NCI-H510A (cell line): ENCODE measurements around the gene MPDU1.

ENCODE experiments used
- DNase-seq: peaks from one replicate; lab custom pipeline; 2025; lab: John Stamatoyannopoulos, UW

Gene MPDU1

DNA sequence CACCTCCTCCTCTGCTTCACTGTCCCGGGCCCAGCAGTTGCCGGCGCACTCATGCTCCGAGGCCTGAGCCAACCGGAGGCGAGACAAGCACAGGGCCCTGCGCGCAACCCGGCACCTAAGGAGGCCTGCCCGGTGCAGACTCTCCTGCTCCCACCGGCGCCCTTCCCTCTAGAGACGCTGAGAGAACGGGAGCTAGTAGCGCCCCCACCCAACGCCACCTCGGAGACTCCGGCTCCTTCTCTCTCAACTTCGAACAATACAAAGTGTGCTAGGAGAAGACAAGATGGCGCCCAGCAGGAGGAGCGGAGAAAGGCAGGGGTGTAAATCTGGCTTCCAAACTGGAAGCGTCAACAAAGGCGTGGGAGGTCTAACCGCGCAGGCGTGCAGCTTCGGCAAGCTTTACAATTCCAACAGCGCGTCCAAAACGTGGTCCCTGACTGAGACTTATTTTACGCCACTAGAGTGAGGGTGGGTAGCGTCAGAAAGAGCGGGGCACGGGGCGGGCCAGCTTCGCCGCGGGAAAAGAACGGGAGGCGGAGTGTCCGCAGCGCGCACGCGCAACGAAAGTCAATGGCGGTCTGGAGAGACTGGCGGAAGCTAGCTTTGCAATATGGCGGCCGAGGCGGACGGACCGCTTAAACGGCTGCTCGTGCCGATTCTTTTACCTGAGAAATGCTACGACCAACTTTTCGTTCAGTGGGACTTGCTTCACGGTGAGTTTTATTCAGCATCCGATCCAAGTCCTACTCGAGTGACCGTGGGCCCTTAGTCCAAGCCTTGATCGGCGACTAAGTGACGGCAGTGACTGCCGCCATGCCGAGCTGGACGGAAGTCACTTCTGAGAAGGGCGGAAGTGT, at the start of gene MPDU1:
MPDU1 (plus strand) TSS at position 600 of the 857 bp plus-strand sequence; CDS start at position 611, 11 bp downstream.
- DNase-seq, result peak; percentile 93

DNA sequence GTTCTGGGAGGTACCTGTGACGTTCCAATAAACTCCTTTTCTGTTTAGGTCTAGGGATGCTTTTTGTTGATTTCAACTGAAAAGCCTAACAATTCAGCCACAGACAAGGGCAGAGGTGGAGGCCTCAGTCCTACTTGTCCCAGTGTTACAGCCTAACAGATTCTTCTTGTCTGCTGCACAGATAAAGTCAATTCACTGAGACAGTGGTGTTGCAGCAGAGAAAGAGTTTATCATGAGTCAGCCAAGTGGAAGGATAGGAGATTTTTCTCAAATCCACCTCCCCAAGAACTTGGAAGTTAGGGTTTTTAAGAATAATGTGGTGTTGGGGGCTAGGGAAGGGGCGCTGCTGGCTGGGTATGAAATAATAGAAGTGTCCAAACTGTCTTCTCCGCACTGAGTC, 45.6 kb upstream of the MPDU1 start:
- no peak for DNase-seq

DNA sequence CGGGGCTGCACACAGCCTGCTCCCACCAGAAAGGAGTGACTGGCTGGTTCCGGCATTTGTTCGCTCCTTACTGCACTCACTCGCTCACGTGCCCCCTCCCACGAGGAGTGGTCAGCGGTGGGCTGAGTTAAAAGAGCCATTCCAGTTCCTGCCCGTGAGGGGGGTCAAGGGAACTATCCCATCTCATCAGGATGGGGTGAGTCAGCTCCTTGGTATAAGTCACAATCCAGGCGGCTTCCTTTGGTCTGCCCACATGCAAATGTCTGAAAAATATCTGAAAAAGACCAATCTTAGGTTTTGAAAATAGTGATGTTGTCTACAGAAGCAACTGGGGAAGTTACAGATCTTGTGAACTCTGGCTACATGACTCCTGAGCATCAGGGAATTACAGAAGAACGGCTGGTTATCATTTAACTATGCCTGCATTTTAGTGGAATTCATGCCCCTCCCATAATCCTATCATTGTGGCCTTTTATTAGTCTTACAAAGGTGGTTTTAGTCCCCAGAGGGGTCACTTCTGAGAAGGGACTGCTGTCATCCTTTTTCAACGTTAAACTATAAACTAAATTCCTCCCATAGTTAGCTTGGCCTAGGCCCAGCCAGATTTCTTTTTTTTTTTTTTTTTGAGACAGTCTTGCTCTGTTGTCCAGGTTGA, 44.6 kb upstream of the MPDU1 start:
- no peak for DNase-seq

DNA sequence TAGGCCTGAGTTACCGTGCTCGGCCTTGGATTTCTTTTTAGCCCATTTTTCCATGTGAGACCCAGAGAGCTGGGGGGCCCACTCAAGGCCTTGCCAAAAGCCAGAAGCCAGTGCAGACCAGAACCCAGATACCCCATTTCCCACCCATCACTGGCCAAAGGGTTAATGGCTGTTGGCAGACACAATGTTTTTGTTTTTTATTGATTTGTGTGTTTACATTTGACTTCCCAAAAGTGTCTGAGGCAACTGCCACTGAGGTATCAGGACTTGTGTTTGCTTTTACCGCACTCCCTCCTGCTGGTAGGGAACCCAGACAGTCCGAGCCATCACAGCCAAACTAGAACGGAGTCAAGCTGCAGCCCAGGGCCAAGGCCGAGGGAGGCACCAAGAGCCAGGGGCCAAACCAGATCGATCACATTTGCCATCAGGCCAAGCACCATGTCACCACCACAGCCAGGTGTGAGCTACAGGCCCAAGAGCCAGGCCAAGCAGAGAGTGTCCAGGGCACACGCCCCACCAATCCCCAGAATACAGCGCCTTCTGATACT, 42.5 kb upstream of the MPDU1 start:
- DNase-seq, result no peak

DNA sequence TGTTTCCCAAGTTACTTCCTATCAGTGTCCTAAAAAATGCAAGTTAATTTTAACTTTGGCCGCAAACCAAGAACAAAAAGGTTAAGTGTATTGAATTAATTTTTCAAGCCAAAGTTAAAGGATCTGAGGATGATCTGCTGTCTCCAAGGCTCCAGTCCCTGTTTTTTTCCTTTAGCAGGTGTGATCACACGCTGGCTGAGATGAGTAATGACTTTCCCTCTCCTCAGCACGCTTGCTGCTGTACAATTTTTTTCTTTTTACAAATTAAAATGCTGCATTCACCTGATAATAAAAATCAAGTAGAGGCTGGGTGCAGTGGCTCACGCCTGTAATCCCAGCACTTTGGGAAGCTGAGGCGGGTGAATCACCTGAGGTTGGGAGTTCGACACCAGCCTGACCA, 38.7 kb upstream of the MPDU1 start:
- DNase-seq, result no peak

DNA sequence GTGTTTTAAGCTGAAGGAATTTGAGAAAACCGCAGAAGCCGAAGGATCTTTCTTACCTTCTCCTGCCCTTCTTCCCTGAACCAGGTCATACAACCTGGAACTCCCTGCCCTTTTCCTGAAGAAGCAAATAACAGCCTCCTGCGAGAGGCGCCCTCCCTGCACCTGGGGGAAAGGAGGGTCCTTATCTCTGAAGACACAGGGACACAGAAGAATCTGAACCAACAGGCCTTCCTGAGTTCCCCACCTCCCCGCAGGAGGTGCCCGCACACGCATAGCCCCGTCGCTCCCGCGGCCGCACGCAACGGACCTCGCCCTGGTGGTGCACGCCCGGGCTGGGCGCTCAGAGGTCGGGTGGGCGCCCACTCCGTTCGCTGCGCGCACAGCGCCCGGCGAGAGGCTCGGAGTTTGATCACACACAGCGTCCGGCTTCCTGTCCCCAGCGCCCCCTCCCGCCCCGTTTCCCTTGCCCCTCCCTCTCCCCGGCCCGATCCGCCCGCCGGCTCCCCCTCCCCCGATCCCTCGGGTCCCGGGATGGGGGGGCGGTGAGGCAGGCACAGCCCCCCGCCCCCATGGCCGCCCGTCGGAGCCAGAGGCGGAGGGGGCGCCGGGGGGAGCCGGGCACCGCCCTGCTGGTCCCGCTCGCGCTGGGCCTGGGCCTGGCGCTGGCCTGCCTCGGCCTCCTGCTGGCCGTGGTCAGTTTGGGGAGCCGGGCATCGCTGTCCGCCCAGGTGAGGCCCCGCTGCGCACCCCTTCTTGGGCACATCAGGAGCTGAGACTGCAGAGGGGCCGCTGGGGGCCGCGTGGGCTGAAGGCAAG, 34.9 kb upstream of the MPDU1 start, which contains the start of gene TNFSF12:
TNFSF12 (plus strand) TSS at position 474 of the 816 bp plus-strand sequence; CDS start at position 570, 96 bp downstream.
- no peak for DNase-seq

DNA sequence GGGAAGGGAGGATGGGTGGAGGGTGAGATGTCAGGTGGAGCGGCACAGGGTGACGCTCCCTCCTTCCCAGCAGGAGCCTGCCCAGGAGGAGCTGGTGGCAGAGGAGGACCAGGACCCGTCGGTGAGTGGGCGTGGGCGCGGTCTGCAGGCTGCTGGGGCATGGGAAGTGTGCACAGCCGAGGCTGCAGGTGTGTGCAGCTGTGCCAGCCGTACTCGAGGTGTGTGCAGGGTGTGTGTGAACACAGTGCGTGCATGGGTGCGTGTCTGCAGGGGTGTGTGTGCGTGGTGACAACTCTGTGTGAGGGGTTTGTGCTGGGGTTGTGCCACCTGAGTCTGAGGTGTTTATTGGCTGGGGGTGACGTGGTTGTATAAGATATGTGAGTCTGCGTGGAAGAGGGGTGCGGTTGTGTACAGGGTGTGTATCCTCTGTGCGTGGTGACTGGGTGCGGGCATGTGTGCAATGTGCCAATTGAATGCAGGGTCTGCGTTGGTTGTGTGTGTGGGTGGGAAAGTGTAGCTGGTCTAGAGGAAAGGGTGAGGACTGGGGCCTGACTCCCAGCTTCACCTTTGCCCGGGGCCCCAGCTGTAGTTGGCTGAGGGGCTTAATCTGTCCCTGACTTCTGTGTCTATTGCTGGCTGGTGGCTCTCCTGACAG, 34.1 kb upstream of the MPDU1 start:
- DNase-seq, result no peak

DNA sequence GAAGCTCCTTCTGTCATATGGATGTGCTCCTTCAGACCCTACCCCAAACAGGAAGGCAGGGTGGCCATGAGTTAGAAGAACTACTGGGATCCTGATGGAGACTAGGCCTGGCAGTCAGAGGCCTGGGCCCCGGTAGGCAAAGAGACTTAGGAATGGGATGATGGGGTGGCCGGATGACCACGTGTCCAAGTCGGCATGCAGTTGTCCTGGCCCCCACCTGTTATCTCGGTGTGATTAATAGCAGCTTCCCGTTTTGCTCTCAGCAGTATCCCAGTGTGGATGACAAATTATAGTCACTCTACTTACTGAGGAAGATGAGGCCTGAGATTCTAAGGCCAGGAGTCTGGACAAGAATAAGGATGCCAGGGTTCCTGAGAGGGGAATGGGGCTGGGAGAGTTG, 33.3 kb upstream of the MPDU1 start:
- DNase-seq, result no peak

DNA sequence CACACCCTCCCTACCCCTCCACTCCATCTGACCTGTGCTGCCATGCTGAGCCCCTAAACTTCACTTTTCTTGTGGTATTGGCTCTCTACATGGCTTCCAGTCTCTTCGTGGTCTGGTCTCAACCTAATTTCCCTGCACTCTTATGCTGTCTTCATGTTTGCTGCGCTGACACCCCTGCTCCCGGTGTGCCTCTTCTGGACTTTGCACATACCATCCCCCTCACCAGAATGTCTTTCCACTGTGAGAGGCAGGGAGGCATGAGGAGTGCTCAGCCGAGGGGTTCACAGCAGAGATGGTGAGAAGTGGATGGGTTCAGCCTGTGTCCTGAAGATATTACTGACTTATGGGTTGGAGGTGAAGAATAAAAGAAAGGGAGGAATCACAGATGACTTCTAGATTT, 32.3 kb upstream of the MPDU1 start:
- no peak for DNase-seq

DNA sequence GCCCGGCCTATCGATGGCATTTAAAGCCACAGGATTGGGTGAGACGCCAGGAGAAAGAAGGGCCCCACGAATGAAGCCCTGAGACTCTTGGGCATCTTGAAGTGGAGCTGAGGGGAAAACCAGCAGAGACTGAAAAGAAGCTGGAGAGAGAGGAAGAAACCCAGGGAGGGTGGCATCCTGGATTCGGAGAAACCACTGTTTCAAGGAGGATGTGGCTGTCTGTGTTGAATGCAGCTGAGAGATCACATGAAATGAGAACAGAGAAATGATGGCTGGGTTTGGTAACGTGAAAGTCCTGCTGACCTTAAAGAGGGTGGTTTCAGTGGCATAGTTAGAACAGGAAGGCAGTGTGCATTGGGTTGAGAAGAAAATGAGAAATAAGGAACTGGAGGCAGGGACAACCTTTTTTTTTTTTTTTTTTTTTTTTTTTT, 31.0 kb upstream of the MPDU1 start:
- no peak for DNase-seq

DNA sequence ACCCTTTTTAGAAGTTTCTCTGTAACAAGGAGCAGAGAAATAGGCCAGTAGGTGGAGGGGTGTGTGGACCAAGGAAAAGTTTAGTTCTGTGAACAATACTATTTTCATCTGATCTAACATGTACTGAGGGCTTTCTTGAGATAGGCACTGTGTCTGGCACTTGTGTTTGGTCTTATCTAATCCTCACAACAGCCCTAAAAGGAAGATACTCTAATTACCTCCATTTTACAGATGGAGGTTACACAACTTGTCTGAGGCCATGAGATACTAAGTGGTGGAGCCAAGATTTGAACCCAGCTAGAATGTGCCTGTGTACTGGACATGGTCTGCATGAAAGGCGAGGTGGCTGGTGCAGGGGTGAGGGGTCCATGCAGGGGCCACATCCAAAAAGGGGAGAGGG, 30.3 kb upstream of the MPDU1 start:
- DNase-seq, result no peak

DNA sequence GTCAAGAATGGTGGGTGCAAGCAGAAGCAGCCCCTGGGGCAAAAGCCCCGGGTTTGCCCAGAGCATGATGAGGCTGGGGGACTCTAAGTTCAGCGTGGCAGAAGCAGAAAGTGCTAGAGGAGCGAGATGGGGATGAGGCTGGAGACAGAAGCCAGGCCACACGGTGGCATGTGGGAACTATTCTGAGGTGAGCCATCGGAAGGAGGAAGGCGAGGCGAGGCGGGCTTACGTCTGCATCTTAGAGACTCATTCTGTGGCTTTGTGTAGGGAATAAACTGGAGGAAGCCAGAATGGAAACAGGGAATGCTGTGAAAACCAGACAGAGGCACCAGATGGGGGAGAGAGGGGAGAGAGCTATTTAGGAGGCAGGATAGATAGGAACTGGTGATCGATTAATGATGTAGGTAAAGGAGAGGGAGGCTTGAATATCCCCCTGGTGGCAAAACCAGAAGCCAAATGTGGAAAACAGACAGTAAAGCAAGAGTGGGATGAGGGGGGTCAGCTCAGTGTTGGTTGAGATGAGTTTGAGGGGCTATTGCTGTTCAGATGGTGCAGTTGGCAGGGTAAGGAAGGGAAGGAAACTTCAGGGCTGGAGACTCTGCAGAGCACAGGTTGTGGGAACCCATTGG, 28.2 kb upstream of the MPDU1 start:
- no peak for DNase-seq

DNA sequence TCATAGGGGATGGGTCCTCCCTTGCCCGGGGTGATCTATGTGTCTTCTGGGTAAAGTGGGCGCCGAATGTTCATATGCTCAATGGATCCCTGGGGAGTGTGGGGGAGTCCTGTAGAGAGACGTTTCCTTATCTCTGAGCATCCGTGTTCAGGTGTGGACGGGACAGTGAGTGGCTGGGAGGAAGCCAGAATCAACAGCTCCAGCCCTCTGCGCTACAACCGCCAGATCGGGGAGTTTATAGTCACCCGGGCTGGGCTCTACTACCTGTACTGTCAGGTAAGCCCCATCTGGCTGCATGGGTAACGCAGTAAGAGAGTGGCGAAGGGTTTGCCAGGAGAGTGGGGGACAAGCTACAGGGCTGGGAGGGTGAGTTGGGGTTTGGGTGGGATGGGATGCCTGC, 27.0 kb upstream of the MPDU1 start:
- no peak for DNase-seq

DNA sequence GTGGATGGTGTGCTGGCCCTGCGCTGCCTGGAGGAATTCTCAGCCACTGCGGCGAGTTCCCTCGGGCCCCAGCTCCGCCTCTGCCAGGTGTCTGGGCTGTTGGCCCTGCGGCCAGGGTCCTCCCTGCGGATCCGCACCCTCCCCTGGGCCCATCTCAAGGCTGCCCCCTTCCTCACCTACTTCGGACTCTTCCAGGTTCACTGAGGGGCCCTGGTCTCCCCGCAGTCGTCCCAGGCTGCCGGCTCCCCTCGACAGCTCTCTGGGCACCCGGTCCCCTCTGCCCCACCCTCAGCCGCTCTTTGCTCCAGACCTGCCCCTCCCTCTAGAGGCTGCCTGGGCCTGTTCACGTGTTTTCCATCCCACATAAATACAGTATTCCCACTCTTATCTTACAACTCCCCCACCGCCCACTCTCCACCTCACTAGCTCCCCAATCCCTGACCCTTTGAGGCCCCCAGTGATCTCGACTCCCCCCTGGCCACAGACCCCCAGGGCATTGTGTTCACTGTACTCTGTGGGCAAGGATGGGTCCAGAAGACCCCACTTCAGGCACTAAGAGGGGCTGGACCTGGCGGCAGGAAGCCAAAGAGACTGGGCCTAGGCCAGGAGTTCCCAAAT, 26.4 kb upstream of the MPDU1 start:
- no peak for DNase-seq

DNA sequence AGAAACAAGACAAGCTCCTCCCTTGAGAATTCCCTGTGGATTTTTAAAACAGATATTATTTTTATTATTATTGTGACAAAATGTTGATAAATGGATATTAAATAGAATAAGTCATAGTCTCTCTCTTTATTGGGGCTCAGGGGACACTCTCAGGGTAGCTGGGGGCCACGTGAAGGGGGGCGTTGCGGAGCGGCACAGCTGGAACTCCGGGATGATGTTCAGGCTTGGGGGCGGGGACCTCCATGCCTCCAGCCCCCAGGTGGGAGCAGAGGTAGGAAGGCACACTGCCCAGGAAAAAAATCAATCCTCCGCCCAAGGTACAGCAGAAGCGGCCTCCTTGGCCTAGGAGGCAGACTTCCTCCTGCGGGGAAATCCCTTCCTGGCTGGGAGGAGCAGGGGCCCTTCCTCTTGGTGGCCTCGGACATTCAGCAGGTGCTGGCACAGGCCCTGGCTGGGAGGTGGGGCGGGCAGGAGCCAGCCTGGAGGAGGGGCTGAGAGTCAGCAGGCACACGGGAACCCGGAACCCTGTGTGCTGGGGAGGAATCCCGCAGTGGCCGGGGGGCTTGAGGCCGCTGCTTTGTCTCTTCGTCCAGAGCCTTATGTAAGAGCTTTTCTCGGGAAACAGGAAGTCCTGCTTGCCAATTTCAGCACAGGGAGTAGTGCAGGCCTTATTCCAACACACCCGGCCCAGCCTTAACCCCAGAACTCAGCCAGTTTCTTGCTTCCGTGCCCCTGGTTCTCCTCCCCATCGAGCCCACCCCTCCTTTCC, 25.7 kb upstream of the MPDU1 start:
- peak; percentile 63 for DNase-seq

DNA sequence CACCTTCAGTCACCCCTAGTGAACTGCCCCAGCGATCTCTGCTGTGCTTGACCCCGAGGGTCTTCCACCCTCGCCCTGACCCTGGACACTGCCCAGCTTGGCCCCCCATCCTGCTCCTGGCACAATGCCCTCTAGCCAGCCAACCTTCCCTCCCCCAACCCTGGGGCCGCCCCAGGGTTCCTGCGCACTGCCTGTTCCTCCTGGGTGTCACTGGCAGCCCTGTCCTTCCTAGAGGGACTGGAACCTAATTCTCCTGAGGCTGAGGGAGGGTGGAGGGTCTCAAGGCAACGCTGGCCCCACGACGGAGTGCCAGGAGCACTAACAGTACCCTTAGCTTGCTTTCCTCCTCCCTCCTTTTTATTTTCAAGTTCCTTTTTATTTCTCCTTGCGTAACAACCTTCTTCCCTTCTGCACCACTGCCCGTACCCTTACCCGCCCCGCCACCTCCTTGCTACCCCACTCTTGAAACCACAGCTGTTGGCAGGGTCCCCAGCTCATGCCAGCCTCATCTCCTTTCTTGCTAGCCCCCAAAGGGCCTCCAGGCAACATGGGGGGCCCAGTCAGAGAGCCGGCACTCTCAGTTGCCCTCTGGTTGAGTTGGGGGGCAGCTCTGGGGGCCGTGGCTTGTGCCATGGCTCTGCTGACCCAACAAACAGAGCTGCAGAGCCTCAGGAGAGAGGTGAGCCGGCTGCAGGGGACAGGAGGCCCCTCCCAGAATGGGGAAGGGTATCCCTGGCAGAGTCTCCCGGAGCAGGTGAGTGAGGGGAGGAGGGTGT, 24.9 kb upstream of the MPDU1 start, which contains the start of gene TNFSF13:
TNFSF13 (plus strand) TSS at position 207 of the 776 bp plus-strand sequence; CDS start at position 497, 290 bp downstream.
- no peak for DNase-seq

DNA sequence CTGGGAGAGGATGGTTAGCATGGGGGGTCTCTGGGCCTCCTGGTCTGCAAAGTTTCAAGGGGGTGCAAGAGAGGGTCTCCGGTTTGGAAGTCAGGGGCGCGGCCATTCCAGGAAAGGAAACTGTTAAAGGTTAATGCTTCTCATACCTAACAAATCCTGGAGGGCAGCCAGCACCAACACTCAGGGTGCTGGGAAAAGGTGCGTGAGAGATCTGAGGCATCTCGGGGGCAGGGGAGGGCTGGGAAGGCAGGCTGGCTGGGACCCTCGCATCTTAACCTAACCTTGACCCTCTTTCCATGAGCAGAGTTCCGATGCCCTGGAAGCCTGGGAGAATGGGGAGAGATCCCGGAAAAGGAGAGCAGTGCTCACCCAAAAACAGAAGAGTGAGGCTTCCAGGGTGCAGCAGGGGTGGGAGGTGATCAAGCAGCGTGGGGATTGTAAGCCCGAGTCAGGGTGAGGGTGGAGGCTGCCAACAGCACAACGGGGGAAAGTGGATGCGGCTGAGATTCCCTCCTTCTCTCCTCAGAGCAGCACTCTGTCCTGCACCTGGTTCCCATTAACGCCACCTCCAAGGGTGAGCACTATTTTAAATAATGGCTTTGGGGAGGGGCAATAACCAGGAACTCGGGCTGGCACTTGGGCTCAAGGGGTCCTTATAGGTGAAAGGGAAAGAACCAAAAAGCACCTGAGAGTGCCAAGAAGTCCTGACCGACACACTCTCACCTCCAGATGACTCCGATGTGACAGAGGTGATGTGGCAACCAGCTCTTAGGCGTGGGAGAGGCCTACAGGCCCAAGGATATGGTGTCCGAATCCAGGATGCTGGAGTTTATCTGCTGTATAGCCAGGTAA, 24.1 kb upstream of the MPDU1 start:
- no peak for DNase-seq
